Middle frontal gyrus (tissue), 1 donor: ENCODE measurements around the gene NPHS1.

Experiments used
- DNase-seq: peaks from one replicate; pipeline ENCODE4 v3.0.0-alpha.2; 2015; ENCODE audit warnings: low spot score; ENCODE audit errors: extremely low spot score

The NPHS1 gene

GRCh38 chr19:35789195-35789977 lies 62.9 kb downstream of the NPHS1 start:
- no peak for DNase-seq

- DNase-seq = no peak
These were observed 63.9 kb downstream of the NPHS1 start for GRCh38 chr19:35788205-35788960.

- no peak for DNase-seq
These were observed 65.0 kb downstream of the NPHS1 start for GRCh38 chr19:35787227-35787799.

GRCh38 chr19:35786299-35787160 lies 65.8 kb downstream of the NPHS1 start:
- no peak for DNase-seq

GRCh38 chr19:35785339-35785627 lies 67.0 kb downstream of the NPHS1 start:
- no peak for DNase-seq

GRCh38 chr19:35784503-35785338 lies 67.6 kb downstream of the NPHS1 start:
- no peak for DNase-seq

- DNase-seq = no peak
These were observed 68.6 kb downstream of the NPHS1 start for GRCh38 chr19:35783469-35784434.

- no peak for DNase-seq
These were observed 69.7 kb downstream of the NPHS1 start for GRCh38 chr19:35782589-35782988.

GRCh38 chr19:35781650-35782049 lies 70.7 kb downstream of the NPHS1 start:
- no peak for DNase-seq

- DNase-seq = no peak
These were observed 71.6 kb downstream of the NPHS1 start for GRCh38 chr19:35780717-35781116.

GRCh38 chr19:35780058-35780457 lies 72.2 kb downstream of the NPHS1 start:
- DNase-seq = no peak

- DNase-seq = no peak
These were observed 73.3 kb downstream of the NPHS1 start for GRCh38 chr19:35779033-35779432.

- DNase-seq = no peak
These were observed 74.3 kb downstream of the NPHS1 start for GRCh38 chr19:35777961-35778360.

- no peak for DNase-seq
These were observed 75.0 kb downstream of the NPHS1 start for GRCh38 chr19:35777086-35777841.

- no peak for DNase-seq
These were observed 76.1 kb downstream of the NPHS1 start for GRCh38 chr19:35776102-35776788.
